GM23338 (cell line): ENCODE data around the gene ZSCAN21. TPM values are rescaled to one million over a fixed set of nuclear protein-coding genes. Genes with fewer than 3 reads are reported as not detected.

Source experiments
- ATAC-seq: fragments of 200-7000 bp; cut with Tn5 transposase; 3 replicates; pipeline ENCODE4 v1.9.1; 2020
- DNase-seq: peaks from one replicate; pipeline ENCODE4 v3.0.0-alpha.2; 2015; ENCODE audit warnings: low spot score
- H2AFZ ChIP-seq: fragments of 200-600 bp; sonication (generic); 2 replicates; pipeline ENCODE4 v1.8.0; 2016; ENCODE audit warnings: antibody characterized with exemption, mild to moderate bottlenecking, moderate library complexity
- H3F3A ChIP-seq: fragments of 200-600 bp; sonication (generic); replicated peaks from 2 replicates; pipeline ENCODE4 v1.8.0; 2017; ENCODE audit warnings: antibody characterized with exemption, mixed run types, low read depth
- H3K27ac ChIP-seq: fragments of 200-600 bp; sonication (generic); 2 replicates; pipeline ENCODE4 v1.6.1; 2016; ENCODE audit warnings: low read depth
- H3K27me3 ChIP-seq: fragments of 200-600 bp; sonication (generic); 2 replicates; pipeline ENCODE4 v1.8.0; 2016; ENCODE audit warnings: mild to moderate bottlenecking, mixed run types, moderate library complexity; ENCODE audit not compliant: insufficient read depth
- H3K36me3 ChIP-seq: fragments of 200-600 bp; sonication (generic); 2 replicates; pipeline ENCODE4 v1.8.0; 2016; ENCODE audit warnings: mild to moderate bottlenecking; ENCODE audit not compliant: insufficient read depth
- H3K4me1 ChIP-seq: fragments of 200-600 bp; sonication (generic); 2 replicates; pipeline ENCODE4 v1.8.0; 2016; ENCODE audit warnings: mild to moderate bottlenecking, moderate library complexity; ENCODE audit not compliant: insufficient read depth
- H3K4me2 ChIP-seq: fragments of 200-600 bp; sonication (generic); 2 replicates; pipeline ENCODE4 v1.7.1; 2017; ENCODE audit warnings: mixed run types
- H3K4me3 ChIP-seq: fragments of 200-600 bp; sonication (generic); 2 replicates; pipeline ENCODE4 v1.6.1; 2016; ENCODE audit warnings: mixed run types
- H3K79me2 ChIP-seq: fragments of 200-600 bp; sonication (generic); replicated peaks from 2 replicates; pipeline ENCODE4 v1.8.0; 2017; ENCODE audit warnings: mild to moderate bottlenecking; ENCODE audit not compliant: insufficient read depth
- H3K9me2 ChIP-seq: fragments of 200-600 bp; sonication (generic); 2 replicates; pipeline ENCODE4 v1.8.0; 2017; ENCODE audit not compliant: insufficient read depth
- H4K20me1 ChIP-seq: fragments of 200-600 bp; sonication (generic); replicated peaks from 2 replicates; pipeline ENCODE4 v1.8.0; 2017; ENCODE audit warnings: mild to moderate bottlenecking; ENCODE audit not compliant: insufficient read depth
- H3K27ac Mint-ChIP-seq: 2 replicates; pipeline ENCODE4 v1.8.0; 2020; ENCODE audit warnings: inconsistent platforms, mild to moderate bottlenecking, moderate library complexity, mixed read lengths
- H3K27me3 Mint-ChIP-seq: 3 replicates; pipeline ENCODE4 v1.8.0; 2022; ENCODE audit warnings: low read depth, mild to moderate bottlenecking, moderate library complexity, mixed read lengths, inconsistent platforms; ENCODE audit not compliant: insufficient read depth, poor library complexity
- H3K36me3 Mint-ChIP-seq: 3 replicates; pipeline ENCODE4 v1.8.0; 2021; ENCODE audit warnings: low read depth, mild to moderate bottlenecking, inconsistent platforms, moderate library complexity, mixed read lengths
- H3K4me1 Mint-ChIP-seq: 3 replicates; pipeline ENCODE4 v1.8.0; 2020; ENCODE audit warnings: mild to moderate bottlenecking, inconsistent platforms, mixed read lengths
- H3K4me3 Mint-ChIP-seq: 3 replicates; pipeline ENCODE4 v1.8.0; 2021; ENCODE audit warnings: moderate library complexity, mild to moderate bottlenecking, inconsistent platforms, mixed read lengths
- H3K9me3 Mint-ChIP-seq: 3 replicates; pipeline ENCODE4 v1.8.0; 2020; ENCODE audit warnings: moderate library complexity, mild to moderate bottlenecking, inconsistent platforms, mixed read lengths
- CREB1 ChIP-seq: fragments of 250-450 bp; sonication (Bioruptor Pico); IDR thresholded peaks from 2 replicates; pipeline ENCODE4 v1.5.0; 2020; ENCODE audit warnings: low read depth, mild to moderate bottlenecking, moderate library complexity
- CTCF ChIP-seq, 2 experiments: fragments of 200-600 bp in 1 of 2; sonication (generic) in 1 of 2; conservative IDR thresholded peaks; 2 replicates each; pipeline versions ENCODE4 v1.5.1 to v1.6.1; 2016 to 2017; ENCODE audit warnings: antibody characterized with exemption in 2 of 2, low read depth in 2 of 2, mild to moderate bottlenecking in 2 of 2, moderate library complexity in 1 of 2
- EZH2 ChIP-seq: fragments of 200-600 bp; sonication (generic); IDR thresholded peaks from one replicate; pipeline ENCODE4 v1.8.0; 2017; ENCODE audit warnings: antibody characterized with exemption, mild to moderate bottlenecking, low read depth; ENCODE audit not compliant: unreplicated experiment
- EZH2phosphoT487 ChIP-seq: fragments of 200-600 bp; sonication (generic); IDR thresholded peaks from one replicate; pipeline ENCODE4 v1.8.1; 2018; ENCODE audit warnings: antibody characterized with exemption; ENCODE audit not compliant: unreplicated experiment
- JUNB ChIP-seq: IDR thresholded peaks from one replicate; pipeline ENCODE4 v1.6.1; 2016; ENCODE audit warnings: antibody characterized with exemption; ENCODE audit not compliant: unreplicated experiment
- NANOG ChIP-seq: IDR thresholded peaks from 2 replicates; pipeline ENCODE4 v1.6.1; 2016; ENCODE audit warnings: antibody characterized with exemption, borderline replicate concordance
- POLR2AphosphoS5 ChIP-seq: IDR thresholded peaks from 2 replicates; pipeline ENCODE4 v1.6.1; 2016; ENCODE audit warnings: antibody characterized with exemption, low read depth
- REST ChIP-seq: IDR thresholded peaks from one replicate; pipeline ENCODE4 v1.6.1; 2018; ENCODE audit warnings: antibody characterized with exemption; ENCODE audit not compliant: unreplicated experiment
- STAT1 ChIP-seq: IDR thresholded peaks from one replicate; pipeline ENCODE4 v1.6.1; 2016; ENCODE audit warnings: antibody characterized with exemption; ENCODE audit not compliant: unreplicated experiment
- ZNF114 ChIP-seq: fragments of 250-450 bp; sonication (Bioruptor Pico); IDR thresholded peaks from 2 replicates; pipeline ENCODE4 v1.5.0; 2020; ENCODE audit warnings: mild to moderate bottlenecking, moderate library complexity
- polyA plus RNA-seq: library from polyadenylated mRNA; unstranded; fragments of >200 nt; fragmentation: Nextera tagmentation; extraction: Ambion mirVana; gene quantifications from 2 replicates; pipeline ENCODE4 v1.2.1, GENCODE V29; 2016
- total RNA-seq: library from RNA; depleted of rRNA; stranded (reverse); fragments of >200 nt; shearing (Covaris generic); gene quantifications from 2 replicates; pipeline ENCODE4 v1.2.3, GENCODE V29; 2014

The ZSCAN21 gene
- total and polyA plus RNA-seq, 2 experiments from 2014 or later = 15.7 to 21.8 TPM

- TF ChIP-seq CREB1 (CRISPR knock-in tag) = no peak
- no peak for TF ChIP-seq ZNF114 (CRISPR knock-in tag)
- TF ChIP-seq NANOG = no peak
- no peak for TF ChIP-seq EZH2
- TF ChIP-seq JUNB = no peak
- TF ChIP-seq STAT1 = no peak
- no peak for TF ChIP-seq REST
- TF ChIP-seq CTCF (conservative IDR thresholded peaks at IDR 0.05; ENCODE audit: low read depth in 2 of 2) = no peak
These were observed 37.6 kb downstream of the ZSCAN21 start (continued) for GRCh38 chr7:100087055-100087750.

- Histone ChIP-seq H3K4me1 (peaks cover 9% of the 10 kb centered on the region), H3K4me3 (peak overlapping the region; percentile 82), H3K36me3 (peaks cover 12% of the 10 kb centered on the region), H2AFZ (peak overlapping the region; percentile 95; the same call in 1 of the 2 replicates), H3K27ac (peak overlapping the region; percentile 90), H4K20me1 (peaks cover 11% of the 10 kb centered on the region; the same call in 1 of the 2 replicates), H3K4me2 (peak overlapping the region; percentile 90), H3K27me3 (no peaks in the 10 kb centered on the region), H3K9me2 (no peaks in the 10 kb centered on the region), H3F3A (peaks cover 48% of the 10 kb centered on the region), H3K79me2 (peaks cover 8% of the 10 kb centered on the region)
- no peak for ATAC-seq
- no peak for DNase-seq
- Mint-ChIP-seq H3K27me3 (peaks cover 28% of the 10 kb centered on the region), H3K9me3 (no peaks in the 10 kb centered on the region), H3K27ac (peak overlapping the region; percentile 94), H3K36me3 (peaks cover 30% of the 10 kb centered on the region), H3K4me1 (peaks cover 20% of the 10 kb centered on the region), H3K4me3 (peak overlapping the region; percentile 93)
- no peak for TF ChIP-seq EZH2phosphoT487
- TF ChIP-seq CREB1 (CRISPR knock-in tag) = no peak
- TF ChIP-seq NANOG = no peak
- TF ChIP-seq EZH2 = no peak
- no peak for TF ChIP-seq POLR2AphosphoS5
- no peak for TF ChIP-seq REST
These were observed 38.6 kb downstream of the ZSCAN21 start for GRCh38 chr7:100088095-100088620.
